ENCODE measurements around the gene MRPL11. TPM values are rescaled to one million over a fixed set of nuclear protein-coding genes. Genes with fewer than 3 reads are reported as not detected.

The MRPL11 gene
- total and polyA plus RNA-seq, 2 of the 13 experiments (the other 11 are each of a cell fraction or from before 2014, with no cell fraction given) = 72.9 to 176 TPM

DNA sequence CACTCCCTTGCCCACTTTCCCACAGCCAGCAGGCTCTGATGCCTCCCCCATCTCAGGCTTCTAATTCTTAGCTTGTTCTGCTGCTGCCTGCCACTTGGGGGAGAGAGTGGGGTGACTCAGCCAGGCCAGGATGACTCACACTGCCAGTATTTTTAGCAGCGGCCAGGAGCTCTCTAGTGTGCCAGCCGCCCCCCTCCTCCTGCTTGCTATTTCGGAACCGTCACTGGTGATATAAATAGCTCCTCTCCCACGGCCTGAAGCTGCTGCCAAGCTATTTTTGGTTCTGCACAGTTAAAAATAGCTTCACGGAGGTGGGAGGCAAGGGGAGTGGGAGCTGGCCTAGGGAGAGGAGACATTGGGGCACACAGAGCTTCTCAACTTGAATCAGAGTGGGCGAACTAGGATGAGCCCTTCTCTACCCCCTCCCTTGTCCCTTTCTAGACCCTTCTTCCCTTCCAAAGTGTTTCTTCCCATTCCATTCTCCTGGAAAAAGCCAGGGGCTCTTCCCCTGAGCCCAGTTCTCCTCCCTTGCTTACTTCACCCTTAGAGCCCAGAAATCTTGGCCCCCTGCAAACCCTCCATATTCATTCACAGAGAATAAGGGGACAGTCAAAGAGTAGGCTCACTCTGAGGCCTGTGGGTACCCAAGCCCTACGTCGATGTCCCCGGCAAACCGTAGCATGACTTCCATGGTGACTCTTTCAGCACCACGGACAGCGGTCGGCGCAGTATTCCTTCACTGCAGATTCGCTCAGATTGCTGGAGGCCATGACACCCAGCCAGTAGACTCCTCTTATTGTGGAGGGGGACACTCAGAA is 20.3 kb downstream of the MRPL11 start (continued):
- TF ChIP-seq, protein P1, sequence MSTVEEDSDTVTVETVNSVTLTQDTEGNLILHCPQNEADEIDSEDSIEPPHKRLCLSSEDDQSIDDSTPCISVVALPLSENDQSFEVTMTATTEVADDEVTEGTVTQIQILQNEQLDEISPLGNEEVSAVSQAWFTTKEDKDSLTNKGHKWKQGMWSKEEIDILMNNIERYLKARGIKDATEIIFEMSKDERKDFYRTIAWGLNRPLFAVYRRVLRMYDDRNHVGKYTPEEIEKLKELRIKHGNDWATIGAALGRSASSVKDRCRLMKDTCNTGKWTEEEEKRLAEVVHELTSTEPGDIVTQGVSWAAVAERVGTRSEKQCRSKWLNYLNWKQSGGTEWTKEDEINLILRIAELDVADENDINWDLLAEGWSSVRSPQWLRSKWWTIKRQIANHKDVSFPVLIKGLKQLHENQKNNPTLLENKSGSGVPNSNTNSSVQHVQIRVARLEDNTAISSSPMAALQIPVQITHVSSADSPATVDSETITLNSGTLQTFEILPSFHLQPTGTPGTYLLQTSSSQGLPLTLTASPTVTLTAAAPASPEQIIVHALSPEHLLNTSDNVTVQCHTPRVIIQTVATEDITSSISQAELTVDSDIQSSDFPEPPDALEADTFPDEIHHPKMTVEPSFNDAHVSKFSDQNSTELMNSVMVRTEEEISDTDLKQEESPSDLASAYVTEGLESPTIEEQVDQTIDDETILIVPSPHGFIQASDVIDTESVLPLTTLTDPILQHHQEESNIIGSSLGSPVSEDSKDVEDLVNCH (CRISPR knock-in tag; IDR thresholded peaks at IDR 0.05) = no peak
- no peak for TF ChIP-seq ZBTB42 (CRISPR knock-in tag; IDR thresholded peaks at IDR 0.05)
- TF ChIP-seq, protein P2, sequence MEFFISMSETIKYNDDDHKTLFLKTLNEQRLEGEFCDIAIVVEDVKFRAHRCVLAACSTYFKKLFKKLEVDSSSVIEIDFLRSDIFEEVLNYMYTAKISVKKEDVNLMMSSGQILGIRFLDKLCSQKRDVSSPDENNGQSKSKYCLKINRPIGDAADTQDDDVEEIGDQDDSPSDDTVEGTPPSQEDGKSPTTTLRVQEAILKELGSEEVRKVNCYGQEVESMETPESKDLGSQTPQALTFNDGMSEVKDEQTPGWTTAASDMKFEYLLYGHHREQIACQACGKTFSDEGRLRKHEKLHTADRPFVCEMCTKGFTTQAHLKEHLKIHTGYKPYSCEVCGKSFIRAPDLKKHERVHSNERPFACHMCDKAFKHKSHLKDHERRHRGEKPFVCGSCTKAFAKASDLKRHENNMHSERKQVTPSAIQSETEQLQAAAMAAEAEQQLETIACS (CRISPR knock-in tag; IDR thresholded peaks at IDR 0.05) = no peak
- TF ChIP-seq, protein P3, sequence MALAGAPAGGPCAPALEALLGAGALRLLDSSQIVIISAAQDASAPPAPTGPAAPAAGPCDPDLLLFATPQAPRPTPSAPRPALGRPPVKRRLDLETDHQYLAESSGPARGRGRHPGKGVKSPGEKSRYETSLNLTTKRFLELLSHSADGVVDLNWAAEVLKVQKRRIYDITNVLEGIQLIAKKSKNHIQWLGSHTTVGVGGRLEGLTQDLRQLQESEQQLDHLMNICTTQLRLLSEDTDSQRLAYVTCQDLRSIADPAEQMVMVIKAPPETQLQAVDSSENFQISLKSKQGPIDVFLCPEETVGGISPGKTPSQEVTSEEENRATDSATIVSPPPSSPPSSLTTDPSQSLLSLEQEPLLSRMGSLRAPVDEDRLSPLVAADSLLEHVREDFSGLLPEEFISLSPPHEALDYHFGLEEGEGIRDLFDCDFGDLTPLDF (CRISPR knock-in tag; IDR thresholded peaks at IDR 0.05) = peak; percentile 65; the same call in 1 of the 2 replicates
- TF ChIP-seq, protein P4, sequence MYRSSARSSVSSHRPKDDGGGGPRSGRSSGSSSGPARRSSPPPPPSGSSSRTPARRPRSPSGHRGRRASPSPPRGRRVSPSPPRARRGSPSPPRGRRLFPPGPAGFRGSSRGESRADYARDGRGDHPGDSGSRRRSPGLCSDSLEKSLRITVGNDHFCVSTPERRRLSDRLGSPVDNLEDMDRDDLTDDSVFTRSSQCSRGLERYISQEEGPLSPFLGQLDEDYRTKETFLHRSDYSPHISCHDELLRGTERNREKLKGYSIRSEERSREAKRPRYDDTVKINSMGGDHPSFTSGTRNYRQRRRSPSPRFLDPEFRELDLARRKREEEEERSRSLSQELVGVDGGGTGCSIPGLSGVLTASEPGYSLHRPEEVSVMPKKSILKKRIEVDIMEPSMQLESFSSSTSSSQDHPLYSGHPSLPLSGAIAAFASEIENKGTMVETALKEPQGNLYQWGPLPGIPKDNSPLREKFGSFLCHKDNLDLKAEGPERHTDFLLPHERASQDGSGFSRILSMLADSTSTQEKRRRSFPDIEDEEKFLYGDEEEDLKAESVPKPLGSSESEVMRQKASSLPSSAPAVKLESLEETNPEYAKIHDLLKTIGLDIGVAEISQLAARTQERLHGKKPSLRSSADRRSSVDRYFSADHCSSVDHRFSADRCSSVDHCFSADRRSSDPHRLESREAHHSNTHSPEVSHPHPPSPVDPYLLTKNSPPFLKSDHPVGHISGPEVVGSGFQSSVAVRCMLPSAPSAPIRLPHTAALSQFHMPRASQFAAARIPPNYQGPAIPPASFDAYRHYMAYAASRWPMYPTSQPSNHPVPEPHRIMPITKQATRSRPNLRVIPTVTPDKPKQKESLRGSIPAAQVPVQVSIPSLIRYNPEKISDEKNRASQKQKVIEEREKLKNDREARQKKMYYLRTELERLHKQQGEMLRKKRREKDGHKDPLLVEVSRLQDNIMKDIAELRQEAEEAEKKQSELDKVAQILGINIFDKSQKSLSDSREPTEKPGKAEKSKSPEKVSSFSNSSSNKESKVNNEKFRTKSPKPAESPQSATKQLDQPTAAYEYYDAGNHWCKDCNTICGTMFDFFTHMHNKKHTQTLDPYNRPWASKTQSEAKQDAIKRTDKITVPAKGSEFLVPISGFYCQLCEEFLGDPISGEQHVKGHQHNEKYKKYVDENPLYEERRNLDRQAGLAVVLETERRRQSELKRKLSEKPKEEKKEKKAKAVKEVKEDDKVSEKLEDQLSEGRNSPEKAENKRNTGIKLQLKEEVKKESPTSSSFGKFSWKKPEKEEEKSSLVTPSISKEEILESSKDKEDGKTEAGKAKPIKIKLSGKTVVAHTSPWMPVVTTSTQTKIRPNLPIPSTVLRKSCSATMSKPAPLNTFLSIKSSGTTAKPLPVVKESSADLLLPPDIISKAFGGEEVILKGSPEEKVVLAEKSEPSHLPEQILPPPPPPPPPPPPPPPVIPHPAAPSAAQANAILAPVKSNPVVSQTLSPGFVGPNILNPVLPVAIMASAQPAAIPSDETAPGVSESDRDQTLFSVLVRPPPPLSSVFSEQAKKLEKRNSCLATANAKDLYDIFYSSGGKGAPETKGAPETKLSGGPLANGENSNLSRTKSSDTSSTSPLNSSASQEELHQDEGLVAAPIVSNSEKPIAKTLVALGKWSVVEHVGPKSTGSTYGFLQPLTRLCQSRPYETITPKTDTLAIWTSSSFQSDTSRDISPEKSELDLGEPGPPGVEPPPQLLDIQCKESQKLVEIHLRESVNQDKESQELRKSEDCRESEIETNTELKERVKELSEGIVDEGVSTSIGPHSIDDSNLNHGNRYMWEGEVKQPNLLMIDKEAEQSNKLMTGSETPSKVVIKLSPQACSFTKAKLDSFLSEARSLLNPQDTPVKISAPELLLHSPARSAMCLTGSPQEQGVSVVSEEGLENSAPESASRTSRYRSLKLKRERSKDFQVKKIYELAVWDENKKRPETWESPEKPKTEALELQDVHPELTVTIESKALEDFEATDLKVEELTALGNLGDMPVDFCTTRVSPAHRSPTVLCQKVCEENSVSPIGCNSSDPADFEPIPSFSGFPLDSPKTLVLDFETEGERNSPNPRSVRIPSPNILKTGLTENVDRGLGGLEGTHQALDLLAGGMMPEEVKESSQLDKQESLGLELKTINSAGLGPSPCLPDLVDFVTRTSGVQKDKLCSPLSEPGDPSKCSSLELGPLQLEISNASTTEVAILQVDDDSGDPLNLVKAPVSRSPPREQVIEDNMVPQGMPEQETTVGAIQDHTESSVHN (CRISPR knock-in tag; IDR thresholded peaks at IDR 0.05) = no peak
- TF ChIP-seq ARID2 (CRISPR knock-in tag; IDR thresholded peaks at IDR 0.05; ENCODE audit: borderline replicate concordance) = no peak
- TF ChIP-seq ZNF569 (CRISPR knock-in tag; IDR thresholded peaks at IDR 0.05; ENCODE audit: borderline replicate concordance) = no peak
- TF ChIP-seq ZC3H13 (CRISPR knock-in tag; IDR thresholded peaks at IDR 0.05) = 0 out of 2 replicates have a peak, but pooled peaks have one; percentile 28
- TF ChIP-seq GZF1 (CRISPR knock-in tag; IDR thresholded peaks at IDR 0.05) = no peak
- TF ChIP-seq ZNF207 (IDR thresholded peaks at IDR 0.05; ENCODE audit: borderline replicate concordance) = no peak
- TF ChIP-seq, protein P5, sequence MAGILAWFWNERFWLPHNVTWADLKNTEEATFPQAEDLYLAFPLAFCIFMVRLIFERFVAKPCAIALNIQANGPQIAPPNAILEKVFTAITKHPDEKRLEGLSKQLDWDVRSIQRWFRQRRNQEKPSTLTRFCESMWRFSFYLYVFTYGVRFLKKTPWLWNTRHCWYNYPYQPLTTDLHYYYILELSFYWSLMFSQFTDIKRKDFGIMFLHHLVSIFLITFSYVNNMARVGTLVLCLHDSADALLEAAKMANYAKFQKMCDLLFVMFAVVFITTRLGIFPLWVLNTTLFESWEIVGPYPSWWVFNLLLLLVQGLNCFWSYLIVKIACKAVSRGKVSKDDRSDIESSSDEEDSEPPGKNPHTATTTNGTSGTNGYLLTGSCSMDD (CRISPR knock-in tag; IDR thresholded peaks at IDR 0.05) = no peak
- TF ChIP-seq MIER3 (CRISPR knock-in tag; IDR thresholded peaks at IDR 0.05; ENCODE audit: borderline replicate concordance) = peak; percentile 71; the same call in 1 of the 2 replicates

Measured in HepG2 (cell line).